ENCODE results near the gene CAMSAP2.

Gene CAMSAP2

DNA sequence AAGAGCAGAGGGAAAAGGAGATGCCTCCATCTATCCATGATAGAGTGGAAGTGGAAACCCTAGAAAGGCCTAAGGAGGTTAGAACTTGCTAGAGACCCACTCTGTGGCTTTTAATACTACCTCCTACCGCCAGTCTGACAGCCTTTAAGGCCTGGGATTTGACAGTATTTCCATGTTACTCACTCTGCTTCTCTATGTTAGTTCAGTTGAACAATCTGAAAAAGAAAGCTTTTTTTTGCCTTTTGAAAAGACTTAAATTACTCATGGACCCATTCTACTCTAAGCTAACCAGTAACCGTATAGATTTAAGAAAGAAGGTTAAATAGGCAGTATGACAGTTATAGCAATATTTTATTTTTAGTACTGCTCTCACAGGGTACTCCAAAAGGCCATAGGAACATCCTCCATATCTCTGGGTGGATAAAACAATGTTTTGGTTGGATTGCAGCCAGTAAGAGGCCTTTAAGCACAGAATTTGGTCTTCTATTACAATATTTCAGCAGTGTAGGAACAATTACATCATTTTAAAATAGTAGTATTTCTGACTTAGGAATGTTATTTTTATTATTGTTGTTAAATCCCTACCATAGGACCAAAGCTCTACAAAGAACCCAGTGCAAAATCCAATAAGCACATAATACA, 118.1 kb downstream of the CAMSAP2 start:
- TF ChIP-seq, protein P1, sequence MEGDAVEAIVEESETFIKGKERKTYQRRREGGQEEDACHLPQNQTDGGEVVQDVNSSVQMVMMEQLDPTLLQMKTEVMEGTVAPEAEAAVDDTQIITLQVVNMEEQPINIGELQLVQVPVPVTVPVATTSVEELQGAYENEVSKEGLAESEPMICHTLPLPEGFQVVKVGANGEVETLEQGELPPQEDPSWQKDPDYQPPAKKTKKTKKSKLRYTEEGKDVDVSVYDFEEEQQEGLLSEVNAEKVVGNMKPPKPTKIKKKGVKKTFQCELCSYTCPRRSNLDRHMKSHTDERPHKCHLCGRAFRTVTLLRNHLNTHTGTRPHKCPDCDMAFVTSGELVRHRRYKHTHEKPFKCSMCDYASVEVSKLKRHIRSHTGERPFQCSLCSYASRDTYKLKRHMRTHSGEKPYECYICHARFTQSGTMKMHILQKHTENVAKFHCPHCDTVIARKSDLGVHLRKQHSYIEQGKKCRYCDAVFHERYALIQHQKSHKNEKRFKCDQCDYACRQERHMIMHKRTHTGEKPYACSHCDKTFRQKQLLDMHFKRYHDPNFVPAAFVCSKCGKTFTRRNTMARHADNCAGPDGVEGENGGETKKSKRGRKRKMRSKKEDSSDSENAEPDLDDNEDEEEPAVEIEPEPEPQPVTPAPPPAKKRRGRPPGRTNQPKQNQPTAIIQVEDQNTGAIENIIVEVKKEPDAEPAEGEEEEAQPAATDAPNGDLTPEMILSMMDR (IDR thresholded peaks at IDR 0.05; ENCODE audit: insufficient read depth, low read length, poor library complexity, severe bottlenecking) = no peak
- no peaks in the 10 kb centered on the region for H3K27me3 ChIP-seq (replicated peaks; ENCODE audit: control insufficient read depth, insufficient read depth, low read length)
- H3K4me3 ChIP-seq (replicated peaks; ENCODE audit: low read depth, low read length) = no peak overlapping the region
- H3K36me3 ChIP-seq (ENCODE audit: control insufficient read depth, insufficient read depth, low read length) = peaks cover 3% of the 10 kb centered on the region; the same call in 1 of the 2 replicates
- DNase-seq (ENCODE audit: extremely low read depth, insufficient read length) = no peak

DNA sequence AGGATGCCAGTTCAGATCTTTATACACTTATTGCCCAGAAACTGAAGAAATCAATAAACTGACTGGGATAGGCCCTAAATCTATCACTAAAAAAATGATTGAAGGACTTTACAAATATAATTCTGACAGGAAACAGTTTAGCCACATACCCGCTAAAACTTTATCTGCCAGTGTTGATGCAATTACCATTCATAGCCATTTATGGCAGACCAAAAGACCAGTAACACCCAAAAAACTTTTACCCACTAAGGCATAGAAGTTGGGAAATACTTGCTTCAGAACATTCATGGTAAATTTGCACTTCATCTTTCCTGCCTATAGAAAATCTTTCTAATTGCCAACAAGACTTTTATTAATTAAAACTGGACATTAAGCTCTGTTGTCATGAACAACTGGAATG, 119.1 kb downstream of the CAMSAP2 start:
- no peaks in the 10 kb centered on the region for H3K27me3 ChIP-seq (replicated peaks; ENCODE audit: control insufficient read depth, insufficient read depth, low read length)
- H3K36me3 ChIP-seq (ENCODE audit: control insufficient read depth, insufficient read depth, low read length) = peaks cover 3% of the 10 kb centered on the region; the same call in 1 of the 2 replicates
- DNase-seq (ENCODE audit: extremely low read depth, insufficient read length) = no peak
- TF ChIP-seq, protein P1 (IDR thresholded peaks at IDR 0.05; ENCODE audit: insufficient read depth, low read length, poor library complexity, severe bottlenecking) = no peak
- no peak overlapping the region for H3K4me3 ChIP-seq (replicated peaks; ENCODE audit: low read depth, low read length)

GRCh38 chr1:200861937-200862647, 123.4 kb downstream of the CAMSAP2 start:
- Histone ChIP-seq H3K36me3 (ENCODE audit: control insufficient read depth, insufficient read depth, low read length) (no peaks in the 10 kb centered on the region), H3K4me3 (replicated peaks; ENCODE audit: low read depth, low read length) (no peak overlapping the region), H3K27me3 (replicated peaks; ENCODE audit: control insufficient read depth, insufficient read depth, low read length) (no peaks in the 10 kb centered on the region)
- DNase-seq (ENCODE audit: extremely low read depth, insufficient read length) = peak; percentile 47
- TF ChIP-seq, protein P1 (IDR thresholded peaks at IDR 0.05; ENCODE audit: insufficient read depth, low read length, poor library complexity, severe bottlenecking) = no peak

DNA sequence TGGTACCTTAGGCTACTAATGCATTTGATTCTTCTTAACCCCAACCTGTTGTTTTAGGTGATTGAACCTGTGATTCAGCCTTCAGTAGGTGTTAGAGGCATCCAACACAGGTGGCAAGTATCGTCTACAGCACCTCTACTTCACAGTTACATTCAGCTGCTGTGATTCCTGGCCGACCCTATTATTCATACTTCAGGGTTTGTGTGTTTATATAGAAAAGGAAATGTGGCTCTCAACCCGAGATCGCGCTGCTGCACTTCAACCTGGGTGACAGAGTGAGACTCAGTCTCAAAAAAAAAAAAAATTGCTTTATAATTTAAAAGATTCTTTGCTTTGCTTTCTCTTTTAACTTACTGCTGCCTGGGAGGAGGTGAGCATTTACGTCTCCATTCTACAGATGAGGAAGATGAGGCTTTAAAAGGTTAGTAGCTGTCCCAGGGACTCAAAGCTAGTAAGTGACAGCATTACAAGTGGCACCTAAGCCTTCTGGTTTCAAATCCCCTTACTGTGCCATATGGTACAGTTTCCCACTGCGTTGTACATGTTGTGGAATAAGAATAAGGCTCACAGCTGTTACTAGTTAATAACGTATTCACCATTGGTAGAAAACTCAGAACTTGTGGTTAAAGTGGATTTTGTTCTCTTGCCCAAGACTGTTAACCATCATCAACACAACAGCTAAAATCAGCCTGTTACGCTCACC, 124.2 kb downstream of the CAMSAP2 start:
- TF ChIP-seq, protein P1 (IDR thresholded peaks at IDR 0.05; ENCODE audit: insufficient read depth, low read length, poor library complexity, severe bottlenecking) = no peak
- H3K36me3 ChIP-seq (ENCODE audit: control insufficient read depth, insufficient read depth, low read length) = no peaks in the 10 kb centered on the region
- DNase-seq (ENCODE audit: extremely low read depth, insufficient read length) = peak; percentile 37
- no peak overlapping the region for H3K4me3 ChIP-seq (replicated peaks; ENCODE audit: low read depth, low read length)
- no peaks in the 10 kb centered on the region for H3K27me3 ChIP-seq (replicated peaks; ENCODE audit: control insufficient read depth, insufficient read depth, low read length)

- H3K27me3 ChIP-seq (replicated peaks; ENCODE audit: control insufficient read depth, insufficient read depth, low read length) = no peaks in the 10 kb centered on the region
- TF ChIP-seq, protein P1 (IDR thresholded peaks at IDR 0.05; ENCODE audit: insufficient read depth, low read length, poor library complexity, severe bottlenecking) = no peak
Observed at GRCh38 chr1:200866116-200866515, 127.4 kb downstream of the CAMSAP2 start.

More at GRCh38 chr1:200866116-200866515, 127.4 kb downstream of the CAMSAP2 start:
- no peak for DNase-seq (ENCODE audit: extremely low read depth, insufficient read length)
- Histone ChIP-seq H3K36me3 (ENCODE audit: control insufficient read depth, insufficient read depth, low read length) (no peaks in the 10 kb centered on the region), H3K4me3 (replicated peaks; ENCODE audit: low read depth, low read length) (no peak overlapping the region)
